MM.1S (cell line): ENCODE data around the gene SAMD4A.

Source experiments
- EZH2phosphoT487 ChIP-seq: fragments of 300-600 bp; sonication (generic); IDR thresholded peaks from 2 replicates; pipeline ENCODE4 v1.6.1; 2018; ENCODE audit warnings: antibody characterized with exemption, low read length
- TF ChIP-seq, protein P1 (sequence below): fragments of 300-600 bp; sonication (generic); IDR thresholded peaks from 2 replicates; pipeline ENCODE4 v1.5.1; 2016; ENCODE audit warnings: antibody characterized with exemption, low read length, mixed read lengths

DNA sequence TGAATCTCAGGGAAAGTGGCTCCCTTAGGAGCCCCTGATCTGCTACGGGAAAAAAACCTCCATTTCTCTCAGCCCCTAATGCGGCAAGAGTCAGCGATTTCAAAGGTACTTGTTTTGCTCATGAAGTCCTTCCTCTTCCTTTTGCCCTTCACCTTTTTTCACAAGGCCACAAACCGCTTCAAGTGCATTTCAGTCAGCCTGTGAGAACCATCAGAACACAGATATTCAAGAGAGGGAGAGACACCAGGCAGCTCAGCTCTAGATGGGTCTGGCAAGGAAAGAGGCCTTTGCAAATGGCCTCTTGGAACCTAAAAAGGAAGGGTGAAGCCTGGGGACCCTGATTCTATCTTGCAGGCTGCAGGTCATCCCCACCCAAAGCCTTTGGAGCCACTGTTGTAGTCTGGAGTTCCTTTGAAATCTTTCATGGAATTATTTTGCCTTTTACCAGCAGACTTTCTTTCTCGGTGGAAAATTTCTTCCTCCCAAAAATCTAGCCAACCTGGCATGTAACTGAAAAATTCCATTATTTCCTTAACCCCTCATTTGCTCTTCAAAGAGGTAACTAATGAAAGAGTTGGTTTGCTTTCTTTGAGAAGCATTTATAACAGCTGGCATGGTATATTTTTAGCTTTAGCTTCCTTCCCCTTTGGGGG is 145.0 kb downstream of the SAMD4A start:
- TF ChIP-seq, protein P1, sequence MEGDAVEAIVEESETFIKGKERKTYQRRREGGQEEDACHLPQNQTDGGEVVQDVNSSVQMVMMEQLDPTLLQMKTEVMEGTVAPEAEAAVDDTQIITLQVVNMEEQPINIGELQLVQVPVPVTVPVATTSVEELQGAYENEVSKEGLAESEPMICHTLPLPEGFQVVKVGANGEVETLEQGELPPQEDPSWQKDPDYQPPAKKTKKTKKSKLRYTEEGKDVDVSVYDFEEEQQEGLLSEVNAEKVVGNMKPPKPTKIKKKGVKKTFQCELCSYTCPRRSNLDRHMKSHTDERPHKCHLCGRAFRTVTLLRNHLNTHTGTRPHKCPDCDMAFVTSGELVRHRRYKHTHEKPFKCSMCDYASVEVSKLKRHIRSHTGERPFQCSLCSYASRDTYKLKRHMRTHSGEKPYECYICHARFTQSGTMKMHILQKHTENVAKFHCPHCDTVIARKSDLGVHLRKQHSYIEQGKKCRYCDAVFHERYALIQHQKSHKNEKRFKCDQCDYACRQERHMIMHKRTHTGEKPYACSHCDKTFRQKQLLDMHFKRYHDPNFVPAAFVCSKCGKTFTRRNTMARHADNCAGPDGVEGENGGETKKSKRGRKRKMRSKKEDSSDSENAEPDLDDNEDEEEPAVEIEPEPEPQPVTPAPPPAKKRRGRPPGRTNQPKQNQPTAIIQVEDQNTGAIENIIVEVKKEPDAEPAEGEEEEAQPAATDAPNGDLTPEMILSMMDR: no peak
- no peak for TF ChIP-seq EZH2phosphoT487
